DND-41 (cell line): ENCODE measurements around the gene CRYZ.

Experiments used
- ATAC-seq: fragments of 200-7000 bp; cut with Tn5 transposase; 3 replicates; pipeline ENCODE4 v1.9.1; 2021; ENCODE audit warnings: low read depth; ENCODE audit not compliant: insufficient read depth
- DNase-seq: peaks from one replicate; pipeline ENCODE4 v3.0.0-alpha.2; 2020
- H2AFZ ChIP-seq: 2 replicates; pipeline ENCODE4 v1.6.0; 2012; ENCODE audit warnings: low read depth, low read length
- H3K27ac ChIP-seq: 2 replicates; pipeline ENCODE4 v1.5.1; 2012; ENCODE audit warnings: low read length, inconsistent platforms
- H3K27me3 ChIP-seq: fragments of 200-600 bp; sonication (generic); 2 replicates; pipeline ENCODE4 v1.6.0; 2012; ENCODE audit warnings: low read length, mild to moderate bottlenecking, inconsistent platforms; ENCODE audit not compliant: insufficient read depth, poor library complexity
- H3K36me3 ChIP-seq: 2 replicates; pipeline ENCODE4 v1.5.1; 2012; ENCODE audit warnings: low read length, inconsistent platforms; ENCODE audit not compliant: insufficient read depth
- H3K4me1 ChIP-seq: 2 replicates; pipeline ENCODE4 v1.5.1; 2012; ENCODE audit warnings: mild to moderate bottlenecking, low read length; ENCODE audit not compliant: insufficient read depth
- H3K4me2 ChIP-seq: 2 replicates; pipeline ENCODE4 v1.6.0; 2012; ENCODE audit warnings: mild to moderate bottlenecking, moderate library complexity, low read length, inconsistent platforms; ENCODE audit not compliant: insufficient read depth
- H3K4me3 ChIP-seq, 2 experiments: fragments of 200-600 bp in 1 of 2; shearing (Covaris generic) in 1 of 2; 2 replicates each; pipeline ENCODE4 v1.5.1; 2012 to 2016; ENCODE audit warnings: inconsistent platforms in 2 of 2, low read length in 2 of 2, mild to moderate bottlenecking in 2 of 2, low read depth in 1 of 2, moderate library complexity in 1 of 2
- H3K79me2 ChIP-seq: 2 replicates; pipeline ENCODE4 v1.6.0; 2012; ENCODE audit warnings: low read length, inconsistent platforms; ENCODE audit not compliant: insufficient read depth
- H3K9ac ChIP-seq: 2 replicates; pipeline ENCODE4 v1.6.0; 2012; ENCODE audit warnings: low read depth, mild to moderate bottlenecking, inconsistent platforms, low read length, moderate library complexity
- H3K9me3 ChIP-seq: 2 replicates; pipeline ENCODE4 v1.5.1; 2012; ENCODE audit warnings: low read length, moderate library complexity, mild to moderate bottlenecking, inconsistent platforms; ENCODE audit not compliant: insufficient read depth, severe bottlenecking
- H4K20me1 ChIP-seq: 2 replicates; pipeline ENCODE4 v1.6.0; 2012; ENCODE audit warnings: low read length; ENCODE audit not compliant: insufficient read depth
- CTCF ChIP-seq: IDR thresholded peaks from 2 replicates; pipeline ENCODE4 v1.5.1; 2012; ENCODE audit warnings: borderline replicate concordance, low read length, moderate library complexity, mild to moderate bottlenecking; ENCODE audit not compliant: poor library complexity, severe bottlenecking; ENCODE audit errors: extremely low read depth
- EZH2 ChIP-seq: IDR thresholded peaks from 3 replicates; pipeline ENCODE4 v1.6.1; 2012; ENCODE audit warnings: borderline replicate concordance, low read depth, mild to moderate bottlenecking, moderate library complexity, low read length, inconsistent platforms; ENCODE audit not compliant: severe bottlenecking

The CRYZ gene

DNA sequence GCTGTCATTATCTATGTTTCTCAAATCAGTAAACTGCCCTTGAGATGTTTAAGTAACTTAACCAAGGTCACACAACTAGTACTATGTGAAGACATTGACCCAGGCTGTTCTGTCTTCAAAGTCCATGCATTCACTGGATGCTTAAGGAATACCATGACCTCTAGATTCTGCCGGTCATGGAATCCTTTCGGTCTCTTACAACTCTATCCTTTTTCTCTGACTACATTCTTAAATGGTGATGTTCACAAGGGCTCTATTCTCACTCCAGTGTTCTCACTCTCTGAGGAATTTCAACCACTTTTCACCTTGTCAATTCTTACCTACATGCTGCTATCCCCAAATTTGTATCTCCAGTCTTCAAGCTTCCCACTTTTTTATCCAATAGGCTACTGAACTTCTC, 15.2 kb downstream of the CRYZ start:
- no peak for ATAC-seq
- DNase-seq, result no peak
- Histone ChIP-seq H3K4me1 (no peaks in the 10 kb centered on the region), H3K9me3 (no peaks in the 10 kb centered on the region), H3K36me3 (peaks cover 20% of the 10 kb centered on the region; the same call in 1 of the 2 replicates), H3K79me2 (no peaks in the 10 kb centered on the region), H4K20me1 (no peaks in the 10 kb centered on the region), H3K4me2 (no peak overlapping the region), H3K27me3 (no peaks in the 10 kb centered on the region), H3K9ac (no peak overlapping the region), H2AFZ (no peak overlapping the region), H3K27ac (no peak overlapping the region), H3K4me3 (no peak overlapping the region)
- TF ChIP-seq CTCF (no peak), EZH2 (no peak)

GRCh38 chr1:74716822-74717221, 16.0 kb downstream of the CRYZ start:
- no peaks in the 10 kb centered on the region for H3K9me3 ChIP-seq
- H3K4me1 ChIP-seq, result no peaks in the 10 kb centered on the region
- no peak overlapping the region for H2AFZ ChIP-seq
- H3K27ac ChIP-seq, result no peak overlapping the region
- no peaks in the 10 kb centered on the region for H3K79me2 ChIP-seq
- ATAC-seq (no peak), DNase-seq (no peak)
- peaks cover 20% of the 10 kb centered on the region; the same call in 1 of the 2 replicates for H3K36me3 ChIP-seq
- H3K27me3 ChIP-seq, result no peaks in the 10 kb centered on the region
- no peaks in the 10 kb centered on the region for H4K20me1 ChIP-seq
- H3K9ac ChIP-seq, result no peak overlapping the region
- no peak overlapping the region for H3K4me2 ChIP-seq
- TF ChIP-seq EZH2, result no peak
- TF ChIP-seq CTCF, result no peak
- H3K4me3 ChIP-seq, result no peak overlapping the region

DNA sequence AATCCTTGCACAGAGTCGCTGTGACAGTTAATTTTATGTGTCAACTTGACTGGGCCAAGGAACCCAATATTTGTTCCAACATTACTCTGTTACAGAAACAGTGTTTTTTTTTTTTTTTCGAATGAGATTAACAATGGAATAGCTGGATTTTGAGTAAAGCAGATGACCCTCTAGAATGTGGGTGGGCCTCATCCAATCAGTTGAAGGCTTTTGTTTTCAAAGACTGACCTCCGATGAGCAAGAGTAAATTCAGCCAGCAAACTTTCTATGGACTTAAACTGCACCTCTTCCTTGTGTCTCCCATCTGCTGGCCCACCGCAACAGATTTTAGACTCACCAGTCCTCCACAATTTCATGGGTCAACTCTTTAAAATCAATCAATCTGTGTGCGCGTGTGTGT, 17.0 kb downstream of the CRYZ start:
- H3K36me3 ChIP-seq, result peaks cover 14% of the 10 kb centered on the region; the same call in 1 of the 2 replicates
- H3K79me2 ChIP-seq, result no peaks in the 10 kb centered on the region
- no peak overlapping the region for H2AFZ ChIP-seq
- H3K9ac ChIP-seq, result no peak overlapping the region
- H3K27me3 ChIP-seq, result no peaks in the 10 kb centered on the region
- no peak for ATAC-seq
- no peaks in the 10 kb centered on the region for H3K9me3 ChIP-seq
- no peaks in the 10 kb centered on the region for H4K20me1 ChIP-seq
- no peak for DNase-seq
- no peaks in the 10 kb centered on the region for H3K4me1 ChIP-seq
- no peak overlapping the region for H3K4me3 ChIP-seq
- TF ChIP-seq EZH2 (no peak), CTCF (no peak)
- no peak overlapping the region for H3K4me2 ChIP-seq
- no peak overlapping the region for H3K27ac ChIP-seq

DNA sequence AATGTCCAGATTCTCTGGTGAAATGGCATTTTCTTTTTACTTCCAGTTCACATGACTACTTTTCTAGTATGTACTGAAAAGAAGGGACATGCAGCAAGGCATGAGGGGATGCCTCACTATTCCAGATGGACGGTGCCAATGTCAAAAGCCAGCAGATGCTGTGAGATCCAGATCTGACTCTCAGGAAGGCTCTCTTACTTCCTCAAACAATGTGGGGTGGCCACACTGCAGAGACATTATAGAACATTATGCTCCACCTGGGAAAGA, 17.7 kb downstream of the CRYZ start:
- no peak overlapping the region for H2AFZ ChIP-seq
- peaks cover 12% of the 10 kb centered on the region; the same call in 1 of the 2 replicates for H3K36me3 ChIP-seq
- no peaks in the 10 kb centered on the region for H3K79me2 ChIP-seq
- ATAC-seq, result no peak
- no peak overlapping the region for H3K27ac ChIP-seq
- H3K9ac ChIP-seq, result no peak overlapping the region
- DNase-seq, result no peak
- no peak for TF ChIP-seq EZH2
- no peak for TF ChIP-seq CTCF
- H3K4me3 ChIP-seq, result no peak overlapping the region
- no peaks in the 10 kb centered on the region for H4K20me1 ChIP-seq
- no peaks in the 10 kb centered on the region for H3K9me3 ChIP-seq
- no peak overlapping the region for H3K4me2 ChIP-seq
- no peaks in the 10 kb centered on the region for H3K27me3 ChIP-seq
- no peaks in the 10 kb centered on the region for H3K4me1 ChIP-seq
